Body of pancreas (tissue), 4 donors: Measurements from ENCODE around the gene PTPRS. TPM values are rescaled to one million over a fixed set of nuclear protein-coding genes. Genes with fewer than 3 reads are reported as not detected.
"Not testable (repeated sequence)": the region's sequence is repeated elsewhere in the genome, so short reads cannot be mapped to it uniquely, and the experiment has no call there.

ENCODE experiments used
- ATAC-seq: fragments of 150-250 bp; one replicate; pipeline ENCODE4 v1.9.1; 2016
- DNase-seq, 4 donors: peaks; one replicate each; pipeline ENCODE4 v3.0.0-alpha.2; 2019
- H3K27ac ChIP-seq, 4 donors: fragments of 200-600 bp; sonication (generic); 1 replicate in 3 of 4; 2 replicates in 1 of 4; pipeline versions ENCODE4 v1.5.1 to v1.6.1; 2016 to 2019; ENCODE audit warnings: mild to moderate bottlenecking in 1 of 4, mixed read lengths in 1 of 4, moderate library complexity in 1 of 4
- H3K27me3 ChIP-seq, 2 donors: fragments of 200-600 bp; sonication (generic); one replicate each; pipeline ENCODE4 v1.6.0; 2016; ENCODE audit warnings: mild to moderate bottlenecking in 1 of 2
- H3K36me3 ChIP-seq, 2 donors: fragments of 200-600 bp; sonication (generic); replicated peaks in 1 of 2; 2 replicates each; pipeline ENCODE4 v1.5.1; 2016; ENCODE audit warnings: low read depth in 2 of 2; ENCODE audit not compliant: insufficient read depth in 1 of 2
- H3K4me1 ChIP-seq: fragments of 200-600 bp; sonication (generic); one replicate; pipeline ENCODE4 v1.6.0; 2016
- H3K4me3 ChIP-seq, 2 donors: fragments of 200-600 bp; sonication (generic); 1 replicate in 1 of 2; 2 replicates in 1 of 2; pipeline ENCODE4 v1.5.1; 2016 to 2019
- H3K9me3 ChIP-seq, 3 donors: fragments of 200-600 bp; sonication (generic); 1 replicate in 2 of 3; 2 replicates in 1 of 3; pipeline ENCODE4 v1.5.1; 2016
- POLR2A ChIP-seq, 3 donors: fragments of 450-650 bp; IDR thresholded peaks; one replicate each; pipeline ENCODE4 v1.6.1; 2016; ENCODE audit warnings: antibody characterized with exemption in 3 of 3, mild to moderate bottlenecking in 2 of 3
- WGBS, 2 donors: methylation state at CpG; one replicate each; pipeline ENCODE4 v1.1.5; 2017; 5-methylcytosine and 5-hydroxymethylcytosine counted together
- intact Hi-C: fragments of 100-400 bp; cut with DNase I; formaldehyde crosslinking; loops from one replicate; pipeline ENCODE4 v1.15.1; 2023
- total RNA-seq, 2 donors: library from RNA; depleted of rRNA; stranded (reverse); fragments of >200 nt; gene quantifications; one replicate each; pipeline ENCODE4 v1.1.0, GENCODE V29; 2016
- TF ChIP-seq, protein P1 (sequence below), 7 experiments: fragments of 450-650 bp in 4 of 7; fragments of 200-600 bp in 3 of 7; sonication (generic) in 3 of 7; IDR thresholded peaks; one replicate each; pipeline ENCODE4 v1.5.1; 2016 to 2019; ENCODE audit warnings: antibody characterized with exemption in 7 of 7

PTPRS gene
- 100 to 1,000 TPM; 133 to 139 TPM for total RNA-seq

DNA sequence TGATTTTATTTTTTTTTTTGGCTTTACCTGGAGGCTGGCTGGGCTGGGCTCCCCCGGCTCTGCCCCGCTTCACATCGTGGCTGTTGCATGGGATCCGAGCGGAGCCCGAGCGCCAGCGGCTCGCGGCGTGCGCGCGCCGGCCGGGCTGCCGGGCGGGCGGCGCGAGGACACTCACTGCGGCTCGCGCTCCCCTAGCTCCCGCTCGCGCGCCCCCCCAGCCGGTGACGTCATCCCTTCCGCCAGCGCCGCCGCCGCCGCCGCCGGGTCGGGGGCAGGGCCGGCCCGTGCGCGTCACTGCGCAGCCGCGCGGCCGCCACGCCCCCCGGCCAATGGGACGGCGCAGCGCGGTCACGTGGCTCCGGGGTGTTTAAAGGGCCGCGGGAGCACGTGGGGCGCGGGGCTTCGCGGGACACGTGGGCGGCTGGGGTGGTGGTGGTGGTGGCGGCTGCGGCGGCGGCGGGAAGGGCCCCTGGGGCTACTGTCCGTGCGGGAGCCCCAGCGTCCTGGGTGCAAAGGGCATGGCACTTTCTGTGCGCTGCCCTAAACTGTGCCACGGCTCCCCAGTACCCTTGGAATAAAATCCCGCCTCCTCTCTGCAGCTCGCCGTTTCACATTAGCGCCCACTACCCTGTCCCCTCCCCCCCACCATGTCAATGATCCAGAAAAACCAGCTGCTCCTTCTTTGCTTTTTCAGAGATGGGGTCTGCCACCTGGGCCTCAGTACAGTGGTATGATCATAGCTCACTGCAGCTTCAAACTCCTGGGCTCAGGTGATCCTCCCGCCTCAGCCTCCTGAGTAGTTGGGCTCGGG, at the start of gene PTPRS:
Gene PTPRS, minus strand, starts transcription at position 176 of the 811 bp plus-strand sequence. CDS start 54,672 bp downstream, outside the sequence.
- Histone ChIP-seq H3K27me3 (peaks cover 0 to 18% of the 10 kb centered on the region in 2 donors), H3K27ac (no peak within 1 kb of the TSS), H3K4me1 (peaks cover 18% of the 10 kb centered on the region), H3K36me3 (no peaks in the 10 kb centered on the region), H3K4me3 (peak within 1 kb of the TSS in 1 of 2 donors; percentile 37), H3K9me3 (no peaks in the 10 kb centered on the region)
- intact Hi-C loops: no loop called here
- WGBS, 2 donors: 15 to 18% methylated on average over 24 to 28 of the region's 81 CpGs
- ATAC-seq: peak; percentile 89
- no peak for TF ChIP-seq POLR2A (IDR thresholded peaks at IDR 0.05)
- TF ChIP-seq, protein P1, sequence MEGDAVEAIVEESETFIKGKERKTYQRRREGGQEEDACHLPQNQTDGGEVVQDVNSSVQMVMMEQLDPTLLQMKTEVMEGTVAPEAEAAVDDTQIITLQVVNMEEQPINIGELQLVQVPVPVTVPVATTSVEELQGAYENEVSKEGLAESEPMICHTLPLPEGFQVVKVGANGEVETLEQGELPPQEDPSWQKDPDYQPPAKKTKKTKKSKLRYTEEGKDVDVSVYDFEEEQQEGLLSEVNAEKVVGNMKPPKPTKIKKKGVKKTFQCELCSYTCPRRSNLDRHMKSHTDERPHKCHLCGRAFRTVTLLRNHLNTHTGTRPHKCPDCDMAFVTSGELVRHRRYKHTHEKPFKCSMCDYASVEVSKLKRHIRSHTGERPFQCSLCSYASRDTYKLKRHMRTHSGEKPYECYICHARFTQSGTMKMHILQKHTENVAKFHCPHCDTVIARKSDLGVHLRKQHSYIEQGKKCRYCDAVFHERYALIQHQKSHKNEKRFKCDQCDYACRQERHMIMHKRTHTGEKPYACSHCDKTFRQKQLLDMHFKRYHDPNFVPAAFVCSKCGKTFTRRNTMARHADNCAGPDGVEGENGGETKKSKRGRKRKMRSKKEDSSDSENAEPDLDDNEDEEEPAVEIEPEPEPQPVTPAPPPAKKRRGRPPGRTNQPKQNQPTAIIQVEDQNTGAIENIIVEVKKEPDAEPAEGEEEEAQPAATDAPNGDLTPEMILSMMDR (IDR thresholded peaks at IDR 0.05): no peak
- peak; percentile 76 to 83 (median 82) for DNase-seq

DNA sequence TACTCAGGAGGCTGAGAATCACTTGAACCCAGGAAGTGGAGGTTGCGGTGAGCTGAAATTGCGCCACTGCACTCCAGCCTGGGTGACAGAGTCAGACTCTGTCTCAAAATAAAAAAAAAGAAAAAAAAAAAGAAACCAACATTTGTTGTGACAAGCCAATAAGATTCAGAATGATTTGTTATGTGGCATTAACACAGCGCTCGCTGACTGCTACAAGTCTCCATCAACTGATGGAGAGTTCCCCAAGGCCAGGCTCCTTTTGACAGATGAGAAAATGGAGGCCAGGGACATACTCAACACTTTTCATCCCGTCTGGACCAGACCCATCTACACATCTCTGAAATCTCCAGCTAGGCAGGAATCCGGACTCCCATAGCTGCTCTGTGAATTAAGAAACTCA, 48.7 kb upstream of the PTPRS start:
- intact Hi-C loops: no loop called here
- Histone ChIP-seq H3K36me3 (no peaks in the 10 kb centered on the region), H3K27ac (no peak overlapping the region), H3K4me3 (no peak overlapping the region), H3K27me3 (peaks cover 0 to 9% of the 10 kb centered on the region in 2 donors), H3K9me3 (no peaks in the 10 kb centered on the region), H3K4me1 (no peaks in the 10 kb centered on the region)
- 76 to 81% methylated on average over 6 of the region's 6 CpGs for WGBS, 2 donors
- DNase-seq: no peak
- no peak for ATAC-seq
- TF ChIP-seq, protein P1 (IDR thresholded peaks at IDR 0.05): no peak
- no peak for TF ChIP-seq POLR2A (IDR thresholded peaks at IDR 0.05)

DNA sequence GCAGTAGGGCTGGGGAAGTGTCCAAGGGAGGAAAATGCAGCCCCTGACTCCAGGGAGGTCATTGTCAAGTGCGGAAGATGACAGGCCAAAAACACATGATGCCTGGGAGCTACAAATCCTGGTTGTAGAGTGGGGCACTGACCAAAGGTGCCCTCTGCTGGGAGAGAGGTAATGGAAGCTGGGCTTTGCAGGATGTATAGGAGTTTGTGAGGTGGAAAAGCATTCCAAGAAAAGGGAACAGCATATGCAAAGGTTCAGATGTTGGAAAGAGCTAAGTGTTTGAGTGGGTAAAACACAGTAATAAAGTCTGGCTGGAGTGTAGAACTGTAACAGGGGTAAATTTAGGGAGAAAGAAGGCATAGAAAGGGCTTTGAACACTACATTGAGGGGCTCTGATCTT, 46.9 kb upstream of the PTPRS start:
- Histone ChIP-seq H3K36me3 (no peaks in the 10 kb centered on the region), H3K27ac (no peak overlapping the region), H3K27me3 (no peaks in the 10 kb centered on the region), H3K4me3 (no peak overlapping the region), H3K4me1 (no peaks in the 10 kb centered on the region), H3K9me3 (no peaks in the 10 kb centered on the region)
- ATAC-seq (no peak), DNase-seq (no peak)
- TF ChIP-seq, protein P1 (IDR thresholded peaks at IDR 0.05): no peak
- no peak for TF ChIP-seq POLR2A (IDR thresholded peaks at IDR 0.05)
- intact Hi-C loops: no loop called here
- WGBS, 2 donors: 85 to 88% methylated on average over 1 of the region's 1 CpG

DNA sequence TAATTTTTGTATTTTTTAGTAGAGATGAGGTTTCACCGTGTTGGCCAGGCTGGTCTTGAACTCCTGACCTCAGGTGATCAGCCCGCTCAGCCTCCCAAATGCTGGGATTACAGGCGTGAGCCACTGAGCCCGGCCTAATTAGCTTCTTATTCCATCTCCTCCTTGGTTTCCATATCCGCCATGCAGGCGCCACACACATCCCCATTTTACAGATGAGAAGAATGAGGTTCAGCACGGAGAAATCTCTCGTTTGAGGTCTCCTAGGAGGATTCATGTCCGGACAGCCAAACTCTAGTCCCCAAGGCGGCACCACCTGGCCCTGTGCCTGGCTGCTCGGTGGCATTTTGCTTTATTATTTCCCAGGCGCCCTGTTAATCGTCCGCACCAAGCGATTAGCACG, 46.2 kb upstream of the PTPRS start:
- ATAC-seq: no peak
- Histone ChIP-seq H3K27ac (no peak overlapping the region), H3K27me3 (no peaks in the 10 kb centered on the region), H3K36me3 (no peaks in the 10 kb centered on the region), H3K4me3 (no peak overlapping the region), H3K9me3 (peaks cover 0 to 1% (median 0%) of the 10 kb centered on the region in 3 donors), H3K4me1 (no peaks in the 10 kb centered on the region)
- DNase-seq: no peak
- 81 to 82% methylated on average over 16 of the region's 16 CpGs for WGBS, 2 donors
- intact Hi-C loops: no loop called here
- TF ChIP-seq, protein P1 (IDR thresholded peaks at IDR 0.05): no peak
- TF ChIP-seq POLR2A (IDR thresholded peaks at IDR 0.05): no peak

DNA sequence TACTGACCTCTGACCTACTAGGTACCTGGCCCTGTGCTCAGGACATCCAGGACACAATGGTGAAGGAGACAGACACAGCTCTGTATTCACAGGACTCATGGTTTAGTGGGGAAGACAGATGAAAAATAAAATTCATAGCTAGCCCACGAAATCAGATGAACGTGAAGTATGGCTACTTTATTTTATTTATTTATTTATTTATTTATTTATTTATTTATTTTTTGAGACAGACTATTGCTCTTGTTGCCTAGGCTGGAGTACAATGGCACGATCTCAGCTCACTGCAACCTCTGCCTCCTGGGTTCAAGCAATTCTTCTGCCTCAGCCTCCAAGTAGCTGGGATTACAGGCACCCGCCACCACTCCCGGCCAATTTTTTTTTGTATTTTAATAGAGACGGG, 40.6 kb upstream of the PTPRS start:
- DNase-seq, H3K36me3 ChIP-seq, H3K27me3 ChIP-seq, H3K4me3 ChIP-seq, H3K27ac ChIP-seq, H3K4me1 ChIP-seq, intact Hi-C loops, ATAC-seq, H3K9me3 ChIP-seq: not testable (repeated sequence)
- WGBS, 2 donors: 89 to 92% methylated on average over 6 of the region's 6 CpGs
